ENCODE results near the gene PC.

PC gene

DNA sequence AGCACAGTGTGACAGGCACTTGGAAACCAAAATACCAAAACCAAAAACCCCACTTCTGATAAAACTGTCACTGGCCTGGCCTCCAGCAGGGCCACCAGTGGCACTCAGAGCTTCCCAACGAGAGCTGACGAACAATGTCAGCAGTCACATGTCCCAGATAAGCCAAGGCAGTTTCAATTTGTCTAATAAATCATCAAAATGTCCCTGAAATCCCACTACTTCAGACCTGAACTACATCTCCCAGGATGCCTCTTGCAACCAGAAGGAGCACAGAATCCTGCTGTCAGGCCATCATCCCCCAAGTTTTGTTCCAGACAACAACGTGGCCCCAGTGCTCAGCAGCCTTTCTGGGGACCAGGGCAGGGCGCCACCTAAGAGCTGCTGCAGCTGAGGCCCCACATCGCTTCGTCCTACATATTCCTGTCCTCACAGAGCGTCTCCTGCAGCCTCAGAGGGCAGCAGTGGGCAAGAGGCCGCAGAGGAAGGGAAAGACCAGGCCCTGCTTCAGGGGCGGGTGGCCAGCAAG lies 76.2 kb downstream of the PC start:
- no peak for DNase-seq

GRCh38 chr11:66881451-66881835 lies 76.7 kb downstream of the PC start:
- no peak for DNase-seq

- DNase-seq = peak; percentile 89
Measured at GRCh38 chr11:66880496-66881450, 77.4 kb downstream of the PC start.

GRCh38 chr11:66879999-66880398 lies 78.2 kb downstream of the PC start:
- DNase-seq = no peak

DNA sequence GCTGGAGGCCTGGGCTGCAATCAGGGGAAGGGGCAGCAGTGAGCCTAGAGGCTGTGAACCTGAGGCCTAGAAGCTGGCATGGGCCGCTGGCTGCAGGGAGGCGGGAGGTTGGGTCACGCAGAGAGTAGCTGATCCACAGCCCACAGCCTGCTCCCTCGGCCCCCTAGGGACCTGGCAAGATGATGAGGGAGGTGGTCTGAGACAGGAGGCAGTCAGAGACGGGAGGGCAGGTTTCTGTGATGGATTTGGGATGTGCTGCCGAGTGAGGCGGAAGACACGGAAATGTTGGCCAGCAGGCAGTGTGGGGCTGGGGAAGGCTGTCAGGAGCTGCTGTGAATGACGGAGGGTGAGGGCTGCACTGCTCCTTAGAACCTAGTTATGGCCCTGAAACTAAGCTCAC lies 78.6 kb downstream of the PC start:
- no peak for DNase-seq

DNA sequence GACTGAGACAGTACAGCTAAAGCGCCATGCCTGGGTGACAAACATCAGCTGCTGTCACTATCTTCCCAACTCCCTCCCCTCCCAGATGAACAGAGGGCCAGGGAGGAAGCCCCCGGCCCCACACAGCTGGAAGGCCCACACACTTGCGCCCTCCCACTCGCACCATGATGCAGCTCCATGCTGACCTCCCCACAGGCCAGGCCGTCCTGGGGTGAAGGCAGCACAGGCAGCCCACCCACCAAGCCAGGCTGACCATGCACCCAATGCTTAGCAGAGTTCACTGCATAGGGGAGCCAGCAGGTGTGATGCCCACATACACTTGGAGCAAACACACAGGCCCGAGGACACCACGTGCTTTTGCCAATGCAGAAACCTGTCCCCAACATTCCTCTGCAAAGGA lies 79.2 kb downstream of the PC start:
- no peak for DNase-seq

- no peak for DNase-seq
Measured at GRCh38 chr11:66878474-66878873, 79.7 kb downstream of the PC start.

DNA sequence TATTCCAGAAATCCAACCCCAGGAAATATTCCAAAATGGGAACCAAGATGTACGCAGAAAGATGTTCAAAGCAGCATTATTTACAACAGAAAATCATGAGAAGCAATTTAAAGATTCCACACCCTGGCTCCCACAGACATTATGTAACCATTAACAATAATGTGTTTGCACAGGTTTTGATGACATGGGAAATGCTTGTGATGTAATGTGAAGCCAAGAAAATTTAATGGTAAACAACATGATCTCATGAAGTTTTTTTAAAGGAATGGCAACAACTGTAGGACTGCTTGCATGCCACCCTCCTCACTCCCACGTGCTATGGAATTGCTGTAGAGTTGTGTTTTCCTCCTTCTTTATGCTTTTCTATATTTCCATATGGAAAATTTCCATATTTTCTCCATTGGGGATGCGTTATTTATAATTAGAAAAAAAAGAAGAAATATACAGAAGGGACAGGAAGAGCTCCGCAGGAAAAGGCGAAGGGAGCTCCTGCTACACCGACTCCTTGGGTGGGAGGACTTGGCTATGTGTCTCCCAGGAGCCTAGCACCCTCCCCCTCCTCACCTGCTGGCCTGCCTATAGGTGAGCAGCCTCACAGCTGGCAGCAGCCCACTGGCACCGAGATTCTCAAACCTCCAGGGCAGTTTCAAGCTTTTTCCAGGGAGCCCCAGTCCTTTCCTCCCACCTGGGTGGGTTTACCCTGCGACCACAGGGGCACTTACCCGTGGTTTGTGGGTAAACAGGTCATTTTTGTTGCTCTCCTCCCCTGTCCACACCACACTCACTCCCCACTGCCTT lies 80.4 kb downstream of the PC start:
- no peak for DNase-seq

- no peak for DNase-seq
Measured at GRCh38 chr11:66875378-66875777, 82.8 kb downstream of the PC start.

DNA sequence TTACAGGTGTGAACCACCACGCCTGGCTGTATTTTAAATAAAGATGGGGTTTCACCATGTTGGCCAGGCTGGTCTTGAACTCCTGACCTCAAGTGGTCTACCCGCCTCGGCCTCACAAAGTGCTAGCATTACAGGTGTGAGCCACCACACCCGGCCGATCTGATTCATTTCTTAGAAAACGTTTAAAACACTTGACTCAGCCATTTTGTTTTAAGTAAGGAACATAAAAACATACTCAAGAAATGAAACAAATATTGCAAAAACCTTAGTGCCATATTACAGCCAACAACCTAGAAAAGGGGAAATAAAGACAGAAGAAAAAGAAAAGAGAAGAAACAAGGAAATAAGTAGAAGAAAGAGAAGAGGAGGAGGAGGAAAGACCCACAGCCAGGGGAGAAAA lies 84.0 kb downstream of the PC start:
- DNase-seq = no peak

- no peak for DNase-seq
Measured at GRCh38 chr11:66871521-66871901, 86.7 kb downstream of the PC start.

DNA sequence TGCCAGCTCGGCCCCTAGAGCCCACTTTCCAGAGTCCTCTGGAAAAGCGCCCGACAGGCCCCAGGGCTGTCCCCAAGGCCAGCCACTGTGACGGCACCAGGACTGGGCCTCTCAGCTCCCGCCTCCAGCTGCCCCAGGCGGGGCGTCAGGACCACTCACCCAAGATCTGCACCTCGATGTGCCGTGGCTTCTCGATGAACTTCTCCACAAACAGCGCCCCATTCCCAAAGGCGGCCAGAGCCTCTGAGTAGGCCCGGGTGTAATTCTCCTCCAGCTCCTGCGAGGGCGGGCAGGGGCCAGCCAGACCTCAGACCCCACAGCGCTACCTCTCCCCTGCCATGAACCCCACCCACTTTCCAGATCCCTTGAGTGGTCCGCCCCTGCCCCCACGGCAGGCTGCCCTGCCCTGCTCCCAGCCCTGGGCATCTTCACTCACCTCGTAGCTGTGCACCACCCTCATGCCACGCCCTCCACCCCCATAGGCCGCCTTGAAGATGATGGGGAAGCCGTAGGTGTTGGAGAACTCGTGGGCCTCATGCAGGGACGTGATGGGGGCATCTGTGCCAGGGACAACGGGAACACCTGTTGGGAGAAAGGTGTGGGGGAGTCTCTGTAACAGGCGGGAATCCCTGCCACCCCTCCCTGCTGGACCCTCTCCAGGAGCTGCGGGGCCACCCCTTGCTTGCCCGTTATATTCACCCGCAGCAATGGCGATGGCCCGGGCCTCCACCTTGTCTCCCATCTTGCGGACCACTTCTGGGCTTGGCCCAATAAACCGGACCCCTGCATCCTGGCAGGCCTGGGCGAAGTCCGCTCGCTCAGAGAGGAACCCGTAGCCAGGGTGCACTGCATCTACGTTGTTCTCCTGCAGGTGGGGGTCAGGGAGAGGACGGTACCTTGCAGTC lies 87.3 kb downstream of the PC start:
- no peak for DNase-seq

GRCh38 chr11:66870131-66870530 lies 88.1 kb downstream of the PC start:
- DNase-seq = no peak

- no peak for DNase-seq
Measured at GRCh38 chr11:66869567-66869870, 88.7 kb downstream of the PC start.

- DNase-seq = no peak
Measured at GRCh38 chr11:66868726-66869566, 89.2 kb downstream of the PC start.

DNA sequence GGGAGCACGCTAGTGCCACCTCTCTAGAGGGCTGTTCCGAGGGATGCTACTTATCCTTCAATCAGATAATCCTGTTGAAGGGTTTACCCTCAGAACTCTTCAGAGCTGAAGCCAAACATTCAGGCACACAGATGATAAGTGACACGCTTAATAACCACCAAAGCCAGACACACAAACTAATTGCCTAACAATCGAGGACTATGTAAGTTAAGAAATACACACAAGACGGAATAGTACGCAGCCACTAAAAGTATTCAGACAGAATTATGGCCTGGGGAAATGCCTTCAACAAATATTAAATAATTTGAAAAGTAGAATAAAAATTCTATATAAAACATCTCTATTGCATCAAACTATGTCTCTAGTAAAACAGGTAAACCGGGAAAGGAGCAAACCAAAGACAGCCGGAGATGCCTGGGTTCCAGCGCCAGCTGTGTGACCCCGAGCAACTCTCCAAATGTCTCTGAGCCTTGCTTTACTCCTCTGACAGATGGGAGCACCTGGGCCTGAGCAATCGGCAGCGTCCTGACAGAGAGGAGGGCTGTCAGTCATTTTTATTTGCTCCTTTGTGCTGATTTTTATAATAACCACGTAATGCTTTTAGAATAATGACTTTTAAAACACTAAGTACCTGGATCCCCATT lies 90.0 kb downstream of the PC start:
- DNase-seq = no peak

DNA sequence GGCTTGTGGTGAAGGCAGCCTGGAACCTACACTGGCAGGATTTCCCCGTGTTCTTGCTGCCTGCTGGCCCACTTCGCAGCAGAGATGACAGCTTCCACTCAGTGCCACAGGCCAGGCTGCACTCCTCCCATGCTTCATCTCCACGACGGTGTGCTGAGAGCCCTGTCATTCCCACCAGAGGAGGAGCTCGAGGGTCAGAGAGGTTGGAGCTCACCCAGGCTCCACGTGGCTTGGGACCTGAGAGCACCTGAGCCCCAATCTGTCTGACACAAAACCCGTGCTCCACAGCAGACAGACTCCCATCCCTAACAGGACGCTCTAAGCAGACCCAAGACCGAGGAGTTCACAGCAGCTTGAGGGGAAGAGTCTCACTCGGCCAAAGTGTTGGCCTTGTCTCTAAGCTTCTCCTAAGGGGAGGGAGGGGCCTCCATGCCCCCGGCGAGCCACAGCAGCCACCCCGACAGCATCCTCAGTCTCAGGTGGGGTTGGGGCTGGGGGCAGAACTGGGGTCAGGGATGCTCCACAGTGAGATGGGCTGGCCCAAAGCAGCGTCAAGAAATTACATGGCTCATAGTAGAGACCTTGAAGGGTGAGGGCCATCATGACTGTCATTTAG lies 90.7 kb downstream of the PC start:
- no peak for DNase-seq

GRCh38 chr11:66866511-66866986 lies 91.6 kb downstream of the PC start:
- no peak for DNase-seq

GRCh38 chr11:66866007-66866406 lies 92.2 kb downstream of the PC start:
- no peak for DNase-seq

- DNase-seq = no peak
Measured at GRCh38 chr11:66864924-66865697, 93.1 kb downstream of the PC start.
